Hepatocyte (in vitro differentiated cells): ENCODE data around the gene LYRM4.

Source experiments
- CTCF ChIP-seq: fragments of 200-600 bp; sonication (generic); IDR thresholded peaks from 2 replicates; pipeline ENCODE4 v1.5.1; 2016; ENCODE audit warnings: antibody characterized with exemption, mild to moderate bottlenecking; ENCODE audit not compliant: poor library complexity
- EZH2 ChIP-seq: fragments of 200-600 bp; sonication (generic); IDR thresholded peaks from 2 replicates; pipeline ENCODE4 v1.6.1; 2016; ENCODE audit warnings: antibody characterized with exemption, mild to moderate bottlenecking, borderline replicate concordance

- no peak for TF ChIP-seq CTCF
- no peak for TF ChIP-seq EZH2
Observed at GRCh38 chr6:5107341-5107740, 153.4 kb downstream of the LYRM4 start.
